ENCODE results near the gene MGAT3.

DNA sequence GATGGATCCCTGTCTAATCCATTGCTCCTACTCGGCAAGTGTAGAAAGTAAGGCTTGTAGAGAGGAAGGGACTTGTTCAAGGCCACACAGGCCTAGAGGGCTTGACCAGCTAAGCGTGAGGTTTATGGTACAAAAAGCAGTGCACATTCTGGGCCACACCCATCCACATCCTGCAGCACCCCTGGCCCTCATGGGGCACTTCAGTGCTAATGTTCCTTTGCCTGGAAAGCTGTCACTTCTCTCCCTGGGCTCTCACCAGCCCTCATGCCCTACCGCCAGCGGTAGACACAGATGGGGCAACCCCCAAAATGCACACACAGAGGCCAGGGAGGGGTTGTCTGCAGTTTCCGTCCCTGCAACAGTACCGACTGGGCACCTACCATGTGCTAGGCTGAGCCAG is 7.1 kb upstream of the MGAT3 start:
- TF ChIP-seq, protein P1, sequence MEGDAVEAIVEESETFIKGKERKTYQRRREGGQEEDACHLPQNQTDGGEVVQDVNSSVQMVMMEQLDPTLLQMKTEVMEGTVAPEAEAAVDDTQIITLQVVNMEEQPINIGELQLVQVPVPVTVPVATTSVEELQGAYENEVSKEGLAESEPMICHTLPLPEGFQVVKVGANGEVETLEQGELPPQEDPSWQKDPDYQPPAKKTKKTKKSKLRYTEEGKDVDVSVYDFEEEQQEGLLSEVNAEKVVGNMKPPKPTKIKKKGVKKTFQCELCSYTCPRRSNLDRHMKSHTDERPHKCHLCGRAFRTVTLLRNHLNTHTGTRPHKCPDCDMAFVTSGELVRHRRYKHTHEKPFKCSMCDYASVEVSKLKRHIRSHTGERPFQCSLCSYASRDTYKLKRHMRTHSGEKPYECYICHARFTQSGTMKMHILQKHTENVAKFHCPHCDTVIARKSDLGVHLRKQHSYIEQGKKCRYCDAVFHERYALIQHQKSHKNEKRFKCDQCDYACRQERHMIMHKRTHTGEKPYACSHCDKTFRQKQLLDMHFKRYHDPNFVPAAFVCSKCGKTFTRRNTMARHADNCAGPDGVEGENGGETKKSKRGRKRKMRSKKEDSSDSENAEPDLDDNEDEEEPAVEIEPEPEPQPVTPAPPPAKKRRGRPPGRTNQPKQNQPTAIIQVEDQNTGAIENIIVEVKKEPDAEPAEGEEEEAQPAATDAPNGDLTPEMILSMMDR (conservative IDR thresholded peaks at IDR 0.05): no peak
- TF ChIP-seq ZFX (IDR thresholded peaks at IDR 0.05): no peak

All from C4-2B (cell line).